Left lung (tissue), 10 donors: ENCODE measurements around the gene ZNF292. TPM values are rescaled to one million over a fixed set of nuclear protein-coding genes. Genes with fewer than 3 reads are reported as not detected.

Experiments
- ATAC-seq: fragments of 200-7000 bp; cut with Tn5 transposase; one replicate; pipeline ENCODE4 v1.9.1; 2020; ENCODE audit warnings: moderate library complexity
- DNase-seq, 4 donors: peaks; one replicate each; pipeline ENCODE4 v3.0.0-alpha.2; 2013 to 2020
- H3K27ac ChIP-seq, 2 donors: fragments of 200-600 bp; sonication (generic) in 1 of 2; one replicate each; pipeline versions ENCODE4 v1.5.0 to v1.8.0; 2020 to 2021
- H3K27me3 ChIP-seq, 2 donors: fragments of 200-600 bp; sonication (generic) in 1 of 2; one replicate each; pipeline versions ENCODE4 v1.5.0 to v1.8.0; 2020 to 2021
- H3K36me3 ChIP-seq, 2 donors: fragments of 200-600 bp; sonication (generic) in 1 of 2; one replicate each; pipeline versions ENCODE4 v1.5.0 to v1.8.0; 2020 to 2021
- H3K4me1 ChIP-seq, 2 donors: fragments of 200-600 bp; one replicate each; pipeline ENCODE4 v1.8.0; 2021
- H3K4me3 ChIP-seq, 2 donors: fragments of 200-600 bp; sonication (generic) in 1 of 2; one replicate each; pipeline versions ENCODE4 v1.5.0 to v1.8.0; 2020 to 2021; ENCODE audit warnings: mild to moderate bottlenecking in 1 of 2
- H3K9me3 ChIP-seq, 2 donors: fragments of 200-600 bp; sonication (generic) in 1 of 2; one replicate each; pipeline versions ENCODE4 v1.5.0 to v1.8.0; 2020 to 2021
- CTCF ChIP-seq, 2 donors: fragments of 200-600 bp; sonication (generic) in 1 of 2; IDR thresholded peaks; one replicate each; pipeline versions ENCODE4 v1.5.0 to v1.8.0; 2021; ENCODE audit warnings: antibody characterized with exemption in 2 of 2
- intact Hi-C, 2 donors: fragments of 100-400 bp; cut with DNase I; formaldehyde crosslinking; loops; one replicate each; pipeline versions ENCODE4 v1.11.2 to v1.14.2; 2022
- polyA plus RNA-seq, 6 donors: library from polyadenylated mRNA; unstranded; fragments of 120-200 nt; gene quantifications; one replicate each; pipeline ENCODE4 v1.2.1, GENCODE V29; 2013; ENCODE audit not compliant: insufficient read length in 6 of 6
- total RNA-seq, 2 donors: library from RNA; stranded (reverse); fragmentation: NEBNext Ultra II Directional; extraction: Animal tissue kit (Norgen Biotek cat#: 25700); gene quantifications; one replicate each; pipeline ENCODE4 v1.2.1, GENCODE V29; 2021
- donor health status: DM: no; HTN: yes; CAD: no.
- donor health status: DM: no; HTN: no; CAD: no.

ZNF292 gene
- total and polyA plus RNA-seq, 8 donors = 25.2 to 58.8 (median 51.0) TPM

GRCh38 chr6:87308970-87309369 is 153.6 kb downstream of the ZNF292 start:
- H3K4me3 ChIP-seq = no peak overlapping the region
- peaks cover 0 to 5% of the 10 kb centered on the region in 2 donors for H3K9me3 ChIP-seq
- no peak for DNase-seq
- no peaks in the 10 kb centered on the region for H3K36me3 ChIP-seq
- intact Hi-C loops = no loop called here
- H3K27ac ChIP-seq = no peak overlapping the region
- peaks cover 0 to 8% of the 10 kb centered on the region in 2 donors for H3K27me3 ChIP-seq
- TF ChIP-seq CTCF (IDR thresholded peaks at IDR 0.05) = no peak
- ATAC-seq = no peak
- H3K4me1 ChIP-seq = no peaks in the 10 kb centered on the region

GRCh38 chr6:87312860-87313259 is 157.5 kb downstream of the ZNF292 start:
- ATAC-seq = no peak
- Histone ChIP-seq H3K4me1 (no peaks in the 10 kb centered on the region), H3K36me3 (no peaks in the 10 kb centered on the region), H3K4me3 (no peak overlapping the region), H3K9me3 (no peaks in the 10 kb centered on the region), H3K27ac (no peak overlapping the region), H3K27me3 (peaks cover 0 to 16% of the 10 kb centered on the region in 2 donors)
- DNase-seq = no peak
- intact Hi-C loops = no loop called here
- TF ChIP-seq CTCF (IDR thresholded peaks at IDR 0.05) = no peak

Other genes with a start within 250 kb of the ZNF292 start
- gene HTR1E, start 218.0 kb upstream of the ZNF292 start, total RNA-seq = not detected
- gene HTR1E, start 218.0 kb upstream of the ZNF292 start, polyA plus RNA-seq = under 1 TPM; 0.43 to 0.70 (median 0.51) TPM
- not detected for gene CGA, start 60.5 kb upstream of the ZNF292 start, total RNA-seq
- gene CGA, start 60.5 kb upstream of the ZNF292 start, polyA plus RNA-seq = 1 to 10 TPM in 1 of 6 donors, under 1 TPM in 4, not detected in 1; 0.28 to 6.0 (median 0.44) TPM
- gene SMIM8, start 167.0 kb downstream of the ZNF292 start, total RNA-seq = 10 to 100 TPM in 1 of 2 donors, 1 to 10 TPM in 1; 9.7 to 11.1 TPM
- 10 to 100 TPM; 23.5 to 29.0 (median 25.8) TPM for gene SMIM8, start 167.0 kb downstream of the ZNF292 start, polyA plus RNA-seq
- gene GJB7, start 173.7 kb downstream of the ZNF292 start, total RNA-seq = under 1 TPM in 1 of 2 donors, not detected in 1; 0.34 TPM
- 1 to 10 TPM in 3 of 6 donors, under 1 TPM in 3; 0.49 to 2.0 (median 1.0) TPM for gene GJB7, start 173.7 kb downstream of the ZNF292 start, polyA plus RNA-seq
- gene C6orf163, start 189.2 kb downstream of the ZNF292 start, total RNA-seq = 1 to 10 TPM; 2.1 to 2.3 TPM
- gene C6orf163, start 189.2 kb downstream of the ZNF292 start, polyA plus RNA-seq = 1 to 10 TPM; 5.3 to 8.6 (median 6.4) TPM